ENCODE results near the gene SLC1A5.

DNA sequence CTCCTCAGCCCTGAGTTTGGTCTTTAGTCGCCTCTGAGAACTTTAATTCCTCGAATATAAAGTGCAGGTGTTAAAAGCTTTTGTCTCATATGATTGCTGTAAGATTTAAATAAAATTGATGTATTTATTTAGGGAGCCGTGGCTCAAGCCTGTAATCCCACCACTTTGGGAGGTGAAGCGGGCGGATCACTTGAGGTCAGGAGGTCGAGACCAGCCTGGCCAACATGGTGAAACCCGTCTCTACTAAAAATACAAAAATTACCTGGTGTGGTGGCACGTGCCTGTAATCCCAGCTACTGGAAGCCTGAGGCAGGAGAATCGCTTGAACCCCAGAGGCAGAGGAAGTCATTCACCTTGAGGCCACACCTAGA, 559 bp upstream of the SLC1A5 start:
- no peak for TF ChIP-seq POLR2A (IDR thresholded peaks at IDR 0.05)
- TF ChIP-seq, protein P1, sequence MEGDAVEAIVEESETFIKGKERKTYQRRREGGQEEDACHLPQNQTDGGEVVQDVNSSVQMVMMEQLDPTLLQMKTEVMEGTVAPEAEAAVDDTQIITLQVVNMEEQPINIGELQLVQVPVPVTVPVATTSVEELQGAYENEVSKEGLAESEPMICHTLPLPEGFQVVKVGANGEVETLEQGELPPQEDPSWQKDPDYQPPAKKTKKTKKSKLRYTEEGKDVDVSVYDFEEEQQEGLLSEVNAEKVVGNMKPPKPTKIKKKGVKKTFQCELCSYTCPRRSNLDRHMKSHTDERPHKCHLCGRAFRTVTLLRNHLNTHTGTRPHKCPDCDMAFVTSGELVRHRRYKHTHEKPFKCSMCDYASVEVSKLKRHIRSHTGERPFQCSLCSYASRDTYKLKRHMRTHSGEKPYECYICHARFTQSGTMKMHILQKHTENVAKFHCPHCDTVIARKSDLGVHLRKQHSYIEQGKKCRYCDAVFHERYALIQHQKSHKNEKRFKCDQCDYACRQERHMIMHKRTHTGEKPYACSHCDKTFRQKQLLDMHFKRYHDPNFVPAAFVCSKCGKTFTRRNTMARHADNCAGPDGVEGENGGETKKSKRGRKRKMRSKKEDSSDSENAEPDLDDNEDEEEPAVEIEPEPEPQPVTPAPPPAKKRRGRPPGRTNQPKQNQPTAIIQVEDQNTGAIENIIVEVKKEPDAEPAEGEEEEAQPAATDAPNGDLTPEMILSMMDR (IDR thresholded peaks at IDR 0.05): no peak
